Smooth muscle cell (in vitro differentiated cells): ENCODE data around the gene AFMID. TPM values are rescaled to one million over a fixed set of nuclear protein-coding genes. Genes with fewer than 3 reads are reported as not detected.

ENCODE experiments used
- DNase-seq: peaks from one replicate; lab custom pipeline; 2025; ENCODE audit not compliant: unreplicated experiment; lab: John Stamatoyannopoulos, UW
- H2AFZ ChIP-seq: fragments of 200-600 bp; sonication (generic); 2 replicates; pipeline ENCODE4 v1.6.0; 2016; ENCODE audit warnings: antibody characterized with exemption, low read depth, mild to moderate bottlenecking
- H3F3A ChIP-seq: fragments of 200-600 bp; sonication (generic); 2 replicates; pipeline ENCODE4 v1.6.0; 2017; ENCODE audit warnings: antibody characterized with exemption, low read depth
- H3K27ac ChIP-seq: fragments of 200-600 bp; sonication (generic); 2 replicates; pipeline ENCODE4 v1.5.1; 2016; ENCODE audit warnings: low read depth, mild to moderate bottlenecking
- H3K27me3 ChIP-seq: fragments of 200-600 bp; sonication (generic); 2 replicates; pipeline ENCODE4 v1.6.1; 2016; ENCODE audit warnings: low read depth, mild to moderate bottlenecking
- H3K36me3 ChIP-seq: fragments of 200-600 bp; sonication (generic); 2 replicates; pipeline ENCODE4 v1.5.1; 2016; ENCODE audit warnings: low read depth
- H3K4me1 ChIP-seq: fragments of 200-600 bp; sonication (generic); 2 replicates; pipeline ENCODE4 v1.5.1; 2016; ENCODE audit warnings: low read depth
- H3K4me2 ChIP-seq: fragments of 200-600 bp; sonication (generic); 2 replicates; pipeline ENCODE4 v1.6.0; 2016; ENCODE audit warnings: mild to moderate bottlenecking
- H3K4me3 ChIP-seq: fragments of 200-600 bp; sonication (generic); 2 replicates; pipeline ENCODE4 v1.5.1; 2016; ENCODE audit warnings: mild to moderate bottlenecking
- H3K79me2 ChIP-seq: fragments of 200-600 bp; sonication (generic); 2 replicates; pipeline ENCODE4 v1.6.0; 2016; ENCODE audit warnings: low read depth, mild to moderate bottlenecking
- H3K9ac ChIP-seq: fragments of 200-600 bp; sonication (generic); 2 replicates; pipeline ENCODE4 v1.6.0; 2016; ENCODE audit warnings: low read depth
- H3K9me3 ChIP-seq: fragments of 200-600 bp; sonication (generic); replicated peaks from 2 replicates; pipeline ENCODE4 v1.5.1; 2016; ENCODE audit warnings: low read depth
- H4K20me1 ChIP-seq: fragments of 200-600 bp; sonication (generic); 2 replicates; pipeline ENCODE4 v1.6.0; 2016; ENCODE audit warnings: low read depth
- CTCF ChIP-seq: fragments of 200-600 bp; sonication (generic); IDR thresholded peaks from 2 replicates; pipeline ENCODE4 v1.5.1; 2017; ENCODE audit warnings: borderline replicate concordance, mild to moderate bottlenecking, antibody characterized with exemption; ENCODE audit not compliant: insufficient read depth, poor library complexity, severe bottlenecking
- WGBS: methylation state at CpG from one replicate; pipeline ENCODE4 v1.1.7; 2016; ENCODE audit warnings: low lambda C conversion rate; 5-methylcytosine and 5-hydroxymethylcytosine counted together
- polyA plus RNA-seq: library from polyadenylated mRNA; unstranded; fragments of >200 nt; fragmentation: Nextera tagmentation; extraction: Ambion mirVana; gene quantifications from 2 replicates; pipeline ENCODE4 v1.2.1, GENCODE V29; 2016
- total RNA-seq: library from RNA; depleted of rRNA; stranded (reverse); fragments of >200 nt; gene quantifications from 2 replicates; pipeline ENCODE4 v1.2.3, GENCODE V29; 2014

AFMID gene
- total and polyA plus RNA-seq, 2 experiments from 2014 or later, result 10.0 to 64.9 TPM

- Histone ChIP-seq H2AFZ (no peak overlapping the region), H3K27me3 (no peaks in the 10 kb centered on the region), H3K27ac (peak overlapping the region; percentile 82), H3K4me3 (no peak overlapping the region), H3K9ac (no peak overlapping the region), H4K20me1 (no peaks in the 10 kb centered on the region), H3K4me1 (no peaks in the 10 kb centered on the region), H3K9me3 (no peaks in the 10 kb centered on the region), H3K79me2 (no peaks in the 10 kb centered on the region), H3F3A (peaks cover 10% of the 10 kb centered on the region), H3K4me2 (no peak overlapping the region), H3K36me3 (no peaks in the 10 kb centered on the region)
- WGBS, result 67% methylated on average over 9 of the region's 9 CpGs
- no peak for TF ChIP-seq CTCF
- DNase-seq, result no peak
These were observed 10.1 kb downstream of the AFMID start for GRCh38 chr17:78197147-78197832.

- Histone ChIP-seq H3K4me1 (no peaks in the 10 kb centered on the region), H3K27ac (no peak overlapping the region), H4K20me1 (no peaks in the 10 kb centered on the region), H3K9me3 (no peaks in the 10 kb centered on the region), H3K4me3 (no peak overlapping the region), H3K79me2 (no peaks in the 10 kb centered on the region), H3K4me2 (no peak overlapping the region), H3F3A (peaks cover 10% of the 10 kb centered on the region), H2AFZ (no peak overlapping the region), H3K36me3 (no peaks in the 10 kb centered on the region), H3K27me3 (no peaks in the 10 kb centered on the region), H3K9ac (no peak overlapping the region)
- WGBS, result 83% methylated on average over 6 of the region's 6 CpGs
- no peak for DNase-seq
- TF ChIP-seq CTCF, result no peak
These were observed 13.3 kb downstream of the AFMID start for GRCh38 chr17:78200451-78200850.

- no peak overlapping the region for H2AFZ ChIP-seq
- no peak overlapping the region for H3K9ac ChIP-seq
- WGBS, result 96% methylated on average over 8 of the region's 8 CpGs
- H3K27me3 ChIP-seq, result no peaks in the 10 kb centered on the region
- H4K20me1 ChIP-seq, result no peaks in the 10 kb centered on the region
- no peaks in the 10 kb centered on the region for H3K4me1 ChIP-seq
- H3K9me3 ChIP-seq, result no peaks in the 10 kb centered on the region
- no peak overlapping the region for H3K27ac ChIP-seq
- TF ChIP-seq CTCF, result no peak
- no peak overlapping the region for H3K4me3 ChIP-seq
- H3F3A ChIP-seq, result peaks cover 7% of the 10 kb centered on the region
- no peaks in the 10 kb centered on the region for H3K79me2 ChIP-seq
- no peaks in the 10 kb centered on the region for H3K36me3 ChIP-seq
- H3K4me2 ChIP-seq, result no peak overlapping the region
- DNase-seq, result no peak
These were observed 15.5 kb downstream of the AFMID start for GRCh38 chr17:78202666-78203065.
